RWPE2 (cell line): ENCODE measurements around the gene ST14.

ENCODE experiments used
- ATAC-seq: fragments of 200-7000 bp; cut with Tn5 transposase; 3 replicates; pipeline ENCODE4 v1.9.1; 2021; ENCODE audit warnings: low read depth
- DNase-seq: peaks from one replicate; pipeline ENCODE4 v3.0.0-alpha.2; 2020; ENCODE audit warnings: low spot score
- H3K27ac ChIP-seq: fragments of 450-650 bp; 2 replicates; pipeline ENCODE4 v1.5.1; 2017; ENCODE audit warnings: mild to moderate bottlenecking; ENCODE audit not compliant: poor library complexity, severe bottlenecking
- H3K27me3 ChIP-seq: fragments of 250-450 bp; sonication (Bioruptor Pico); 2 replicates; pipeline ENCODE4 v1.5.1; 2021; ENCODE audit warnings: mild to moderate bottlenecking, moderate library complexity; ENCODE audit not compliant: insufficient read depth, poor library complexity, severe bottlenecking
- H3K36me3 ChIP-seq: fragments of 250-450 bp; sonication (Bioruptor Pico); 2 replicates; pipeline ENCODE4 v1.5.1; 2020; ENCODE audit warnings: low read depth, mild to moderate bottlenecking, moderate library complexity
- H3K4me1 ChIP-seq: fragments of 250-450 bp; sonication (Bioruptor Pico); 2 replicates; pipeline ENCODE4 v1.5.1; 2021; ENCODE audit warnings: mild to moderate bottlenecking, moderate library complexity; ENCODE audit not compliant: insufficient read depth, poor library complexity, severe bottlenecking
- H3K4me3 ChIP-seq: fragments of 250-450 bp; sonication (Bioruptor Pico); 2 replicates; pipeline ENCODE4 v1.5.1; 2021; ENCODE audit warnings: mild to moderate bottlenecking, moderate library complexity; ENCODE audit not compliant: severe bottlenecking
- H3K9me3 ChIP-seq: fragments of 250-450 bp; sonication (Bioruptor Pico); 2 replicates; pipeline ENCODE4 v1.5.1; 2021; ENCODE audit warnings: mild to moderate bottlenecking, moderate library complexity; ENCODE audit not compliant: severe bottlenecking
- CTCF ChIP-seq: fragments of 450-650 bp; IDR thresholded peaks from one replicate; pipeline ENCODE4 v1.5.1; 2017; ENCODE audit warnings: mild to moderate bottlenecking, moderate library complexity; ENCODE audit not compliant: poor library complexity, severe bottlenecking

The ST14 gene

GRCh38 chr11:130183878-130184610 lies 24.5 kb downstream of the ST14 start:
- peaks cover 22% of the 10 kb centered on the region for H3K4me1 ChIP-seq
- no peak for ATAC-seq
- H3K9me3 ChIP-seq = no peaks in the 10 kb centered on the region
- no peaks in the 10 kb centered on the region for H3K36me3 ChIP-seq
- TF ChIP-seq CTCF = no peak
- H3K27ac ChIP-seq = no peak overlapping the region
- DNase-seq = no peak
- no peak overlapping the region for H3K4me3 ChIP-seq
- no peaks in the 10 kb centered on the region for H3K27me3 ChIP-seq

- Histone ChIP-seq H3K36me3 (no peaks in the 10 kb centered on the region), H3K4me3 (no peak overlapping the region), H3K27me3 (no peaks in the 10 kb centered on the region), H3K27ac (no peak overlapping the region), H3K4me1 (peaks cover 3% of the 10 kb centered on the region), H3K9me3 (no peaks in the 10 kb centered on the region)
- ATAC-seq = no peak
- TF ChIP-seq CTCF = no peak
- DNase-seq = no peak
These were observed 27.5 kb downstream of the ST14 start for GRCh38 chr11:130187096-130187495.

GRCh38 chr11:130188047-130188446 lies 28.5 kb downstream of the ST14 start:
- no peaks in the 10 kb centered on the region for H3K9me3 ChIP-seq
- H3K4me3 ChIP-seq = no peak overlapping the region
- H3K36me3 ChIP-seq = no peaks in the 10 kb centered on the region
- no peak for ATAC-seq
- no peaks in the 10 kb centered on the region for H3K4me1 ChIP-seq
- no peak overlapping the region for H3K27ac ChIP-seq
- no peak for TF ChIP-seq CTCF
- no peaks in the 10 kb centered on the region for H3K27me3 ChIP-seq
- no peak for DNase-seq

- TF ChIP-seq CTCF = no peak
- no peak overlapping the region for H3K27ac ChIP-seq
- DNase-seq (no peak), ATAC-seq (no peak)
- H3K9me3 ChIP-seq = no peaks in the 10 kb centered on the region
- no peak overlapping the region for H3K4me3 ChIP-seq
- H3K4me1 ChIP-seq = no peaks in the 10 kb centered on the region
- no peaks in the 10 kb centered on the region for H3K27me3 ChIP-seq
- no peaks in the 10 kb centered on the region for H3K36me3 ChIP-seq
These were observed 29.2 kb downstream of the ST14 start for GRCh38 chr11:130188585-130189347.
